Measurements from ENCODE around the gene C6orf132. TPM values are rescaled to one million over a fixed set of nuclear protein-coding genes. Genes with fewer than 3 reads are reported as not detected.

Gene C6orf132
- total and polyA plus RNA-seq, 2 of the 4 experiments (the other 2 are of a cell fraction): 0.72 to 1.7 TPM

GRCh38 chr6:42152024-42152423 lies 9.6 kb upstream of the C6orf132 start:
- TF ChIP-seq MAFK (IDR thresholded peaks at IDR 0.05; ENCODE audit: low read depth, low read length): no peak
- TF ChIP-seq USF2 (IDR thresholded peaks at IDR 0.05; ENCODE audit: low read depth, low read length): no peak
- no peak for TF ChIP-seq MXI1 (IDR thresholded peaks at IDR 0.05; ENCODE audit: borderline replicate concordance, low read depth, low read length)
- TF ChIP-seq BHLHE40 (IDR thresholded peaks at IDR 0.05; ENCODE audit: low read depth, low read length): no peak
- TF ChIP-seq RAD21 (IDR thresholded peaks at IDR 0.05; ENCODE audit: low read length): no peak
- no peak for TF ChIP-seq ELK1 (IDR thresholded peaks at IDR 0.05; ENCODE audit: borderline replicate concordance, low read depth, low read length)
- TF ChIP-seq CEBPB (IDR thresholded peaks at IDR 0.05; ENCODE audit: low read depth, low read length): no peak
- no peak for TF ChIP-seq CHD1 (IDR thresholded peaks at IDR 0.05; ENCODE audit: low read depth, low read length)
- no peak for TF ChIP-seq RCOR1 (IDR thresholded peaks at IDR 0.05; ENCODE audit: insufficient replicate concordance, low read length)
- TF ChIP-seq FOS (IDR thresholded peaks at IDR 0.05; ENCODE audit: low read depth, low read length): no peak
- no peak for TF ChIP-seq SMC3 (IDR thresholded peaks at IDR 0.05; ENCODE audit: low read depth, low read length)
- Histone ChIP-seq H2BK5ac (ENCODE audit: low read depth, low read length, poor library complexity, severe bottlenecking) (no peak overlapping the region), H3K27ac (ENCODE audit: insufficient read depth, low read length) (no peak overlapping the region), H3K18ac (ENCODE audit: low read depth, low read length) (no peak overlapping the region), H4K20me1 (ENCODE audit: insufficient read depth, low read length) (no peaks in the 10 kb centered on the region), H3K79me1 (ENCODE audit: low read depth in 1 of 2, low read length in 2 of 2) (no peaks in the 10 kb centered on the region), H3K9me3 (ENCODE audit: control insufficient read depth, insufficient read depth, low read length) (no peaks in the 10 kb centered on the region), H3K9ac (ENCODE audit: low read depth, low read length) (no peak overlapping the region), H4K5ac (ENCODE audit: low read depth, low read length) (no peak overlapping the region), H3K4me3 (ENCODE audit: insufficient read depth, low read depth, low read length) (no peak overlapping the region), H3K36me3 (ENCODE audit: control insufficient read depth, insufficient read depth, low read length) (no peaks in the 10 kb centered on the region), H2BK20ac (ENCODE audit: low read depth, low read length) (no peak overlapping the region), H2AK5ac (ENCODE audit: low read depth, low read length) (no peak overlapping the region), H2AFZ (replicated peaks; ENCODE audit: low read length, poor library complexity) (no peak overlapping the region), H3K9me1 (ENCODE audit: insufficient read depth, low read length) (peaks cover 3% of the 10 kb centered on the region; the same call in 1 of the 2 replicates), H2BK120ac (ENCODE audit: low read depth, low read length) (no peak overlapping the region), H4K8ac (ENCODE audit: low read depth in 2 of 2, low read length in 2 of 2) (no peak overlapping the region), H3K4me1 (ENCODE audit: control insufficient read depth, insufficient read depth, low read length) (no peaks in the 10 kb centered on the region), H3K4me2 (ENCODE audit: low read depth, low read length) (no peak overlapping the region), H2BK15ac (ENCODE audit: low read depth, low read length) (no peak overlapping the region), H3K14ac (replicated peaks; ENCODE audit: low read depth, low read length) (no peak overlapping the region), H3K27me3 (ENCODE audit: control insufficient read depth, insufficient read depth, low read length) (peaks cover 7% of the 10 kb centered on the region), H3K56ac (ENCODE audit: extremely low read depth, insufficient read depth, low read length) (no peak overlapping the region), H3K23ac (ENCODE audit: low read depth, low read length) (no peak overlapping the region), H2AK9ac (replicated peaks; ENCODE audit: low read depth, low read length, poor library complexity) (no peak overlapping the region), H3K4ac (ENCODE audit: low read depth, low read length) (no peak overlapping the region), H4K91ac (ENCODE audit: insufficient read depth, low read depth, low read length) (no peak overlapping the region)
- CTCF ChIA-PET: no interaction called here
- BruUV-seq (replicated peaks): no TSS peak
- intact Hi-C loops (cut with micrococcal nuclease): no loop called here
- dilution Hi-C loops (cut with HindIII; ENCODE audit: low sequenced_read_pairs, unreplicated experiment): no loop called here
- POLR2A ChIA-PET (ENCODE audit: unreplicated experiment): no interaction called here
- WGBS, 2 experiments (ENCODE audit: extremely low coverage in 2 of 2, insufficient read length in 1 of 2): no CpG with 5 or more reads among the region's 8 CpGs
- in situ Hi-C loops (cut with MboI; ENCODE audit: low sequenced_read_pairs): no loop called here
- ATAC-seq (ENCODE audit: low read depth): no peak
- DNase-seq: no peak

Data from IMR-90 (cell line).